DOHH2 (cell line): ENCODE results near the gene COX10.

Experiments
- H3F3A ChIP-seq: fragments of 200-600 bp; sonication (generic), shearing (Covaris generic); 2 replicates; pipeline ENCODE4 v1.6.0; 2016; ENCODE audit warnings: antibody characterized with exemption, mild to moderate bottlenecking; ENCODE audit not compliant: control insufficient read depth, insufficient read depth
- H3K27ac ChIP-seq: fragments of 200-600 bp; sonication (generic); 2 replicates; pipeline ENCODE4 v1.5.1; 2014; ENCODE audit warnings: low read depth, mild to moderate bottlenecking, low read length, moderate library complexity
- H3K27me3 ChIP-seq: fragments of 200-600 bp; sonication (generic); 2 replicates; pipeline ENCODE4 v1.6.1; 2014; ENCODE audit warnings: mild to moderate bottlenecking, low read length, mixed read lengths; ENCODE audit not compliant: control insufficient read depth
- H3K36me3 ChIP-seq: fragments of 200-600 bp; sonication (generic); 2 replicates; pipeline ENCODE4 v1.6.1; 2014; ENCODE audit warnings: mild to moderate bottlenecking, low read length, moderate library complexity, mixed read lengths; ENCODE audit not compliant: control insufficient read depth
- H3K4me1 ChIP-seq: fragments of 200-600 bp; sonication (generic); 2 replicates; pipeline ENCODE4 v1.6.1; 2014; ENCODE audit warnings: mild to moderate bottlenecking, low read length, mixed read lengths; ENCODE audit not compliant: control insufficient read depth
- H3K4me2 ChIP-seq: fragments of 200-600 bp; sonication (generic); 2 replicates; pipeline ENCODE4 v1.6.0; 2014; ENCODE audit warnings: mild to moderate bottlenecking, low read length, moderate library complexity
- H3K4me3 ChIP-seq: fragments of 200-600 bp; sonication (generic); 2 replicates; pipeline ENCODE4 v1.5.1; 2014; ENCODE audit warnings: mild to moderate bottlenecking, low read length, mixed read lengths
- H3K79me2 ChIP-seq: fragments of 200-600 bp; sonication (generic); 2 replicates; pipeline ENCODE4 v1.6.1; 2014; ENCODE audit warnings: mild to moderate bottlenecking, low read length, mixed read lengths; ENCODE audit not compliant: control insufficient read depth
- H3K9me2 ChIP-seq: fragments of 200-600 bp; sonication (generic); replicated peaks from 2 replicates; pipeline ENCODE4 v1.6.1; 2014; ENCODE audit warnings: mild to moderate bottlenecking, low read length, mixed read lengths; ENCODE audit not compliant: control insufficient read depth
- H3K9me3 ChIP-seq: fragments of 200-600 bp; sonication (generic); 2 replicates; pipeline ENCODE4 v1.6.1; 2014; ENCODE audit warnings: antibody characterized with exemption, low read length, mixed read lengths; ENCODE audit not compliant: control insufficient read depth, insufficient read depth
- H4K20me1 ChIP-seq: fragments of 200-600 bp; sonication (generic); 2 replicates; pipeline ENCODE4 v1.6.0; 2014; ENCODE audit warnings: low read depth, mild to moderate bottlenecking, antibody characterized with exemption, low read length, moderate library complexity; ENCODE audit not compliant: control insufficient read depth, insufficient read depth
- EZH2phosphoT487 ChIP-seq: fragments of 200-600 bp; sonication (generic); IDR thresholded peaks from 2 replicates; pipeline ENCODE4 v1.6.1; 2017; ENCODE audit warnings: borderline replicate concordance, mild to moderate bottlenecking, antibody characterized with exemption, low read length, moderate library complexity, mixed read lengths
- TF ChIP-seq, protein P1 (sequence below): fragments of 200-600 bp; sonication (generic); IDR thresholded peaks from one replicate; pipeline ENCODE4 v1.5.1; 2014; ENCODE audit warnings: antibody characterized with exemption, mild to moderate bottlenecking, low read depth, low read length; ENCODE audit not compliant: poor library complexity, severe bottlenecking

Gene COX10

DNA sequence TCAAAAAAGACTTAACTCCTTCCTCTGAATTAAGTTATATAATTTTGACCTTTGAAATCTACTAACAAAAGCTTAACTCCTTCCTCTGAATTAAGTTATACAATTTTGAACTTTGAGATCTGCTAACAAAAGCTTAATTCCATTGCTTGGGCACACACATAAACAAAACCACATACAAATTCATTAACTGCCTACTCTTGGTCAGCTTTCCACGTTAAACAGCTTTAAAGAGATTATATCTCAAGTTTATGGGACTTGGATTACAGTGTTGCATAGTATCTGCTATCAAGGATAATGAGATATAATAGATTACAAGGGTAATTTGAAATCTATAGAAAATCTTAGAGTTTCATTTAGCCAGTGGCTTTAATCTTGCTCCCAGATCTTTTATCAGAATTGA lies 23.5 kb downstream of the COX10 start:
- Histone ChIP-seq H3K79me2 (peaks cover 88% of the 10 kb centered on the region), H3K4me1 (no peaks in the 10 kb centered on the region), H3K4me3 (no peak overlapping the region), H3F3A (no peaks in the 10 kb centered on the region), H3K27me3 (no peaks in the 10 kb centered on the region), H3K4me2 (no peak overlapping the region), H3K9me3 (no peaks in the 10 kb centered on the region), H4K20me1 (no peaks in the 10 kb centered on the region; the same call in 1 of the 2 replicates), H3K9me2 (no peaks in the 10 kb centered on the region), H3K27ac (no peak overlapping the region), H3K36me3 (no peaks in the 10 kb centered on the region)
- TF ChIP-seq EZH2phosphoT487: no peak
- TF ChIP-seq, protein P1, sequence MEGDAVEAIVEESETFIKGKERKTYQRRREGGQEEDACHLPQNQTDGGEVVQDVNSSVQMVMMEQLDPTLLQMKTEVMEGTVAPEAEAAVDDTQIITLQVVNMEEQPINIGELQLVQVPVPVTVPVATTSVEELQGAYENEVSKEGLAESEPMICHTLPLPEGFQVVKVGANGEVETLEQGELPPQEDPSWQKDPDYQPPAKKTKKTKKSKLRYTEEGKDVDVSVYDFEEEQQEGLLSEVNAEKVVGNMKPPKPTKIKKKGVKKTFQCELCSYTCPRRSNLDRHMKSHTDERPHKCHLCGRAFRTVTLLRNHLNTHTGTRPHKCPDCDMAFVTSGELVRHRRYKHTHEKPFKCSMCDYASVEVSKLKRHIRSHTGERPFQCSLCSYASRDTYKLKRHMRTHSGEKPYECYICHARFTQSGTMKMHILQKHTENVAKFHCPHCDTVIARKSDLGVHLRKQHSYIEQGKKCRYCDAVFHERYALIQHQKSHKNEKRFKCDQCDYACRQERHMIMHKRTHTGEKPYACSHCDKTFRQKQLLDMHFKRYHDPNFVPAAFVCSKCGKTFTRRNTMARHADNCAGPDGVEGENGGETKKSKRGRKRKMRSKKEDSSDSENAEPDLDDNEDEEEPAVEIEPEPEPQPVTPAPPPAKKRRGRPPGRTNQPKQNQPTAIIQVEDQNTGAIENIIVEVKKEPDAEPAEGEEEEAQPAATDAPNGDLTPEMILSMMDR: no peak

DNA sequence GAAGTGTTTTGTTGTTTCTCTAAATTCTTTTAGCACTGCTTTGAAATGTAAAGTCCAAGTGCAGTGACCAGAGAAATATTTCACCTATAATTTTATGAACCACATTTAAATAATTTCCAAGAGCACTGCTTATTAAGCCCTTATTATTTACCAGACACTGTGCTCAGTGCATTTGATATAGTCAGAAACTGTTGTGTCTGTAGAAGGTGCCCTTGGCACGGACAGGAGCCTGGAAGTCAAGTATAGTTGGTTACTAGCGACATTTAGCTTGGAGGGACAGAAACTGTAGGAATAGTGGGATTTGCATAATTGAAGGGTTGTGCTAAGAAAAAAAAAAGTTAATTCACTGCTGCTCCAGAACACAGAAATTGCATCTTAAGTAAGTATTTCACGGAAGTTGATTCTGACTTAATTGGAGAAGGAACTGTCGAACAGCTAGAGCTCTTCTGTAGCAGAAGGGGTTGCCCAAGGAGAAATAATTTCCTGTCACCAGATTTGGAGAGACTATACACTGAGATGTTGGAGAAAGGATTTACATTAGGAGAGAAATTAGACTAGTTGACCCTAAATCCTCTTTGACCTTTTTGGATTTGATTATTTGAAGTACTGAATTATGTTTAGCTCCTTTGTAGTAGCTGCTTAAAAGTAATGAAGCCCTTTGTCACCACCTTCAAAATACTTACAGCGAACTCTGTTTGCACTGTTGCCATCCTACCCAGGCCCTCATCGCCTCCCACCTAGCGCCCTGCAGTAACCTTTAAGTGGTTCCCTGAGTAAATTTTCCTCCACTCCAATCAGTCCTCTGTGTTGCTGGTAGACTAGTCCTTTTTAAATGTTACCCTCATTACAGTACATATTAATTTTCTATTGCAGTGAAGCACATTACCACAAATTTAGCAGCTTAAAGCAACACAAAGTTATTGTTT lies 25.6 kb downstream of the COX10 start:
- Histone ChIP-seq H3K9me3 (no peaks in the 10 kb centered on the region), H3K4me1 (no peaks in the 10 kb centered on the region), H3F3A (no peaks in the 10 kb centered on the region), H3K79me2 (peaks cover 87% of the 10 kb centered on the region), H3K9me2 (no peaks in the 10 kb centered on the region), H3K4me3 (no peak overlapping the region), H3K27ac (no peak overlapping the region), H4K20me1 (no peaks in the 10 kb centered on the region; the same call in 1 of the 2 replicates), H3K36me3 (no peaks in the 10 kb centered on the region), H3K4me2 (no peak overlapping the region), H3K27me3 (no peaks in the 10 kb centered on the region)
- TF ChIP-seq, protein P1: no peak
- no peak for TF ChIP-seq EZH2phosphoT487

GRCh38 chr17:14095631-14096030 lies 26.3 kb downstream of the COX10 start:
- no peaks in the 10 kb centered on the region; the same call in 1 of the 2 replicates for H4K20me1 ChIP-seq
- no peak overlapping the region for H3K4me2 ChIP-seq
- TF ChIP-seq, protein P1: no peak
- no peak for TF ChIP-seq EZH2phosphoT487
- H3K9me2 ChIP-seq: no peaks in the 10 kb centered on the region
- no peaks in the 10 kb centered on the region for H3K27me3 ChIP-seq
- H3K79me2 ChIP-seq: peaks cover 83% of the 10 kb centered on the region
- H3K4me3 ChIP-seq: no peak overlapping the region
- no peaks in the 10 kb centered on the region for H3F3A ChIP-seq
- H3K27ac ChIP-seq: no peak overlapping the region
- no peaks in the 10 kb centered on the region for H3K36me3 ChIP-seq
- no peaks in the 10 kb centered on the region for H3K4me1 ChIP-seq
- H3K9me3 ChIP-seq: no peaks in the 10 kb centered on the region
